Measurements from ENCODE around the gene TUSC1. TPM values are rescaled to one million over a fixed set of nuclear protein-coding genes. Genes with fewer than 3 reads are reported as not detected.

Gene TUSC1
- total RNA-seq, 1 donor from 2014 or later, result not detected

GRCh38 chr9:25654417-25654816 is 23.8 kb downstream of the TUSC1 start:
- H3K36me3 Mint-ChIP-seq, result no peaks in the 10 kb centered on the region
- no peak for DNase-seq (ENCODE audit: low spot score in 2 of 2, unreplicated experiment in 2 of 2)
- no peak overlapping the region for H3K4me3 Mint-ChIP-seq
- H3K9me3 Mint-ChIP-seq, result no peaks in the 10 kb centered on the region
- no peak overlapping the region for H3K27ac Mint-ChIP-seq
- H3K27me3 Mint-ChIP-seq (ENCODE audit: low read depth), result no peaks in the 10 kb centered on the region
- TF ChIP-seq CTCF (IDR thresholded peaks at IDR 0.05; ENCODE audit: unreplicated experiment), result no peak
- peaks cover 2% of the 10 kb centered on the region for H3K4me1 Mint-ChIP-seq

- Mint-ChIP-seq H3K27me3 (ENCODE audit: low read depth) (no peaks in the 10 kb centered on the region), H3K36me3 (no peaks in the 10 kb centered on the region), H3K9me3 (no peaks in the 10 kb centered on the region), H3K4me1 (no peaks in the 10 kb centered on the region), H3K27ac (no peak overlapping the region), H3K4me3 (no peak overlapping the region)
- DNase-seq (ENCODE audit: low spot score in 2 of 2, unreplicated experiment in 2 of 2), result no peak
- TF ChIP-seq CTCF (IDR thresholded peaks at IDR 0.05; ENCODE audit: unreplicated experiment), result no peak
Observed at GRCh38 chr9:25648116-25648515, 30.1 kb downstream of the TUSC1 start.

GRCh38 chr9:25636026-25636425 is 42.2 kb downstream of the TUSC1 start:
- Mint-ChIP-seq H3K4me3 (no peak overlapping the region), H3K36me3 (no peaks in the 10 kb centered on the region), H3K27me3 (ENCODE audit: low read depth) (no peaks in the 10 kb centered on the region), H3K9me3 (no peaks in the 10 kb centered on the region), H3K27ac (no peak overlapping the region), H3K4me1 (no peaks in the 10 kb centered on the region)
- no peak for DNase-seq (ENCODE audit: low spot score in 2 of 2, unreplicated experiment in 2 of 2)
- TF ChIP-seq CTCF (IDR thresholded peaks at IDR 0.05; ENCODE audit: unreplicated experiment), result no peak

- Mint-ChIP-seq H3K9me3 (peaks cover 4% of the 10 kb centered on the region), H3K27ac (no peak overlapping the region), H3K36me3 (no peaks in the 10 kb centered on the region), H3K4me1 (no peaks in the 10 kb centered on the region), H3K4me3 (no peak overlapping the region), H3K27me3 (ENCODE audit: low read depth) (no peaks in the 10 kb centered on the region)
- TF ChIP-seq CTCF (IDR thresholded peaks at IDR 0.05; ENCODE audit: unreplicated experiment), result no peak
- DNase-seq (ENCODE audit: low spot score in 2 of 2, unreplicated experiment in 2 of 2), result no peak
Observed at GRCh38 chr9:25629231-25629630, 49.0 kb downstream of the TUSC1 start.
